ENCODE measurements around the gene FCHO2. TPM values are rescaled to one million over a fixed set of nuclear protein-coding genes. Genes with fewer than 3 reads are reported as not detected.

Gene FCHO2
- total and polyA plus RNA-seq, 2 of the 8 experiments (the other 6 are each of a cell fraction or from before 2014, with no cell fraction given) = 4.3 to 15.7 TPM

DNA sequence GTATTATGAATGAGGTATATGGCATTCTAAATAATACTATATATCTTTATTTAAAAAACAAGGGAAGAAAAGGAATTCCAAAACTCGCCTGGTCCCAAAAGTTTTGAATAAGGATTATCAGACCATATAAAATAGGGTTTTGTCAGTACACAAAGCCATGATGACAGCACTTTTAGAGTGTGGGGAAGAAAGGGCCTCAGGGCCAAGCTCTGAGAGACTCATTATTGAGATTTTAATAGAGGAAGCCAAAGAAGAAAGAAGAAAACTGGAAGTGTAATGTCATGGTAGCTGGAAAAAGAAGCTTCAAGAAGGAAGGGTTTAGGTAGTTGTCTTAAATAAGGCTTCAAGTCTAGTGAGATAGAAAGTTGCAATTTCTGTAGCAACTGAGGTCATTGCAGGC, 53.0 kb downstream of the FCHO2 start:
- no peaks in the 10 kb centered on the region for H3K9me3 ChIP-seq (ENCODE audit: insufficient read depth in 2 of 2, low read depth in 1 of 2, low read length in 1 of 2)
- no peak overlapping the region for H4K91ac ChIP-seq (replicated peaks; ENCODE audit: insufficient read length, low read length)
- 77% methylated on average over 1 of the region's 1 CpG; no CpG with 5 or more reads in 1 of the 2 experiments for WGBS, 2 experiments (ENCODE audit: extremely low coverage in 1 of 2, insufficient coverage in 1 of 2, insufficient read length in 1 of 2, insufficient replicate concordance in 2 of 2, low coverage in 1 of 2, low lambda C conversion rate in 2 of 2, missing lambda C conversion rate in 1 of 2)
- no peak overlapping the region for H2BK5ac ChIP-seq (ENCODE audit: low read depth, low read length)
- no peaks in the 10 kb centered on the region for H4K20me1 ChIP-seq (replicated peaks in 1 of 2; ENCODE audit: control insufficient read depth in 1 of 2, insufficient read depth in 2 of 2, low read length in 2 of 2)
- no peak overlapping the region for H3K4me2 ChIP-seq (ENCODE audit: insufficient read depth in 1 of 2, low read depth in 2 of 2, low read length in 2 of 2)
- no peak overlapping the region for H2BK20ac ChIP-seq (ENCODE audit: low read length)
- H2AK5ac ChIP-seq (ENCODE audit: low read depth, low read length) = no peak overlapping the region
- no peaks in the 10 kb centered on the region for H3K79me2 ChIP-seq (ENCODE audit: control insufficient read depth in 1 of 2, insufficient read depth in 2 of 2, low read length in 2 of 2)
- H3K79me1 ChIP-seq (ENCODE audit: low read depth, low read length) = no peaks in the 10 kb centered on the region
- ChIA-PET CTCF (ENCODE audit: partially characterized antibody) (interaction anchor here (0.6 kb wide), 1 partner anchor 15 kb away, joined by 3 read pairs; no protein-coding TSS in a partner anchor), POLR2A (ENCODE audit: partially characterized antibody) (interaction anchor here (0.6 kb wide), 1 partner anchor 48 kb away, joined by 3 read pairs; no protein-coding TSS in a partner anchor)
- no peaks in the 10 kb centered on the region for H3K4me1 ChIP-seq (replicated peaks in 1 of 4; ENCODE audit: control insufficient read depth in 3 of 4, insufficient read depth in 4 of 4, low read length in 3 of 4)
- no peak overlapping the region for H3K9ac ChIP-seq (replicated peaks in 1 of 4; ENCODE audit: extremely low read depth in 1 of 4, low read depth in 3 of 4, low read length in 3 of 4)
- no peaks in the 10 kb centered on the region for H3K27me3 ChIP-seq (replicated peaks in 1 of 4; ENCODE audit: control insufficient read depth in 3 of 4, extremely low read depth in 1 of 4, insufficient read depth in 3 of 4, low read length in 3 of 4)
- no peak overlapping the region for H2BK12ac ChIP-seq (ENCODE audit: low read depth, low read length)
- no peak overlapping the region for H3K56ac ChIP-seq (replicated peaks; ENCODE audit: insufficient read length, low read depth, low read length)
- DNase-seq (ENCODE audit: low read depth in 1 of 2, low spot score in 2 of 2) (no peak), FAIRE-seq (no peak)
- H3K23me2 ChIP-seq (ENCODE audit: low read depth, low read length) = no peaks in the 10 kb centered on the region
- H2BK120ac ChIP-seq (replicated peaks; ENCODE audit: low read depth, low read length) = no peak overlapping the region
- no peak overlapping the region for H4K8ac ChIP-seq (ENCODE audit: extremely low read depth, insufficient read depth, low read length)
- H3K23ac ChIP-seq (ENCODE audit: insufficient read length) = no peak overlapping the region
- no peak overlapping the region for H2BK15ac ChIP-seq (ENCODE audit: low read length)
- no peak overlapping the region for H3K27ac ChIP-seq (ENCODE audit: low read depth, low read length)
- TF ChIP-seq TCF12 (IDR thresholded peaks at IDR 0.05; ENCODE audit: low read depth, low read length) (no peak), SIX5 (IDR thresholded peaks at IDR 0.05; ENCODE audit: low read depth, low read length) (no peak), PHF8 (conservative IDR thresholded peaks at IDR 0.05; ENCODE audit: low read depth, low read length) (no peak), POU5F1 (IDR thresholded peaks at IDR 0.05; ENCODE audit: low read depth, low read length) (no peak), POLR2A (IDR thresholded peaks at IDR 0.05; ENCODE audit: control extremely low read depth in 1 of 2, low read depth in 2 of 2, low read length in 2 of 2) (no peak), ZNF274 (IDR thresholded peaks at IDR 0.05; ENCODE audit: borderline replicate concordance, extremely low read depth, low read length) (no peak), JUN (IDR thresholded peaks at IDR 0.05; ENCODE audit: low read depth, low read length) (no peak), KDM4A (IDR thresholded peaks at IDR 0.05; ENCODE audit: low read depth, low read length, severe bottlenecking) (no peak), POLR2AphosphoS5 (IDR thresholded peaks at IDR 0.05; ENCODE audit: low read depth, low read length) (no peak), ASH2L (IDR thresholded peaks at IDR 0.05; ENCODE audit: low read length) (no peak), GTF2F1 (IDR thresholded peaks at IDR 0.05; ENCODE audit: borderline replicate concordance, low read depth, low read length) (no peak)
- TF ChIP-seq, protein P1, sequence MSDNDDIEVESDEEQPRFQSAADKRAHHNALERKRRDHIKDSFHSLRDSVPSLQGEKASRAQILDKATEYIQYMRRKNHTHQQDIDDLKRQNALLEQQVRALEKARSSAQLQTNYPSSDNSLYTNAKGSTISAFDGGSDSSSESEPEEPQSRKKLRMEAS (IDR thresholded peaks at IDR 0.05) = no peak
- no peak overlapping the region for H2AFZ ChIP-seq (ENCODE audit: low read length)
- no peaks in the 10 kb centered on the region for H3K36me3 ChIP-seq (ENCODE audit: control insufficient read depth in 2 of 4, insufficient read depth in 4 of 4, low read length in 3 of 4)
- no peak overlapping the region for H3K18ac ChIP-seq (ENCODE audit: extremely low read depth, low read length)
- H4K5ac ChIP-seq (ENCODE audit: insufficient read length, low read depth, low read length) = no peak overlapping the region
- no peak overlapping the region for H3K4me3 ChIP-seq (ENCODE audit: extremely low read depth in 1 of 4, insufficient read depth in 2 of 4, low read depth in 3 of 4, low read length in 4 of 4)
- H3K14ac ChIP-seq (ENCODE audit: insufficient read length) = no peak overlapping the region
- H3K4ac ChIP-seq (replicated peaks; ENCODE audit: insufficient read length, low read depth, low read length) = no peak overlapping the region
